Liver (tissue), 9 donors: ENCODE measurements around the gene KMT5B. TPM values are rescaled to one million over a fixed set of nuclear protein-coding genes. Genes with fewer than 3 reads are reported as not detected.

ENCODE experiments used
- DNase-seq: peaks from one replicate; pipeline ENCODE4 v3.0.0-alpha.2; 2017; ENCODE audit warnings: low spot score
- H3K27ac ChIP-seq, 2 donors: one replicate each; pipeline ENCODE4 v1.7.0; 2013; ENCODE audit warnings: inconsistent platforms in 2 of 2, low read length in 2 of 2, control low read depth in 1 of 2, low read depth in 1 of 2, mild to moderate bottlenecking in 1 of 2
- H3K27me3 ChIP-seq, 4 donors: one replicate each; pipeline versions ENCODE4 v1.6.1 to v1.7.0; 2013; ENCODE audit warnings: low read length in 3 of 4, inconsistent platforms in 1 of 4, mild to moderate bottlenecking in 1 of 4, moderate library complexity in 1 of 4; ENCODE audit not compliant: control insufficient read depth in 4 of 4, insufficient read depth in 4 of 4
- H3K36me3 ChIP-seq, 4 donors: one replicate each; pipeline versions ENCODE4 v1.6.1 to v1.7.0; 2013; ENCODE audit warnings: low read length in 3 of 4, mild to moderate bottlenecking in 3 of 4, low read depth in 1 of 4, moderate library complexity in 1 of 4; ENCODE audit not compliant: control insufficient read depth in 4 of 4, insufficient read depth in 3 of 4
- H3K4me1 ChIP-seq, 4 donors: one replicate each; pipeline versions ENCODE4 v1.6.1 to v1.7.0; 2013; ENCODE audit warnings: low read length in 3 of 4, mild to moderate bottlenecking in 3 of 4, moderate library complexity in 1 of 4; ENCODE audit not compliant: control insufficient read depth in 4 of 4, insufficient read depth in 4 of 4
- H3K4me3 ChIP-seq, 3 donors: one replicate each; pipeline versions ENCODE4 v1.6.1 to v1.7.0; 2013; ENCODE audit warnings: low read length in 3 of 3, control low read depth in 1 of 3, low read depth in 1 of 3, mild to moderate bottlenecking in 1 of 3
- H3K9ac ChIP-seq, 2 donors: one replicate each; pipeline ENCODE4 v1.7.0; 2013; ENCODE audit warnings: low read length in 2 of 2, mild to moderate bottlenecking in 2 of 2, moderate library complexity in 2 of 2, control low read depth in 1 of 2, low read depth in 1 of 2
- H3K9me3 ChIP-seq, 4 donors: one replicate each; pipeline versions ENCODE4 v1.6.1 to v1.7.0; 2013; ENCODE audit warnings: low read length in 3 of 4; ENCODE audit not compliant: control insufficient read depth in 4 of 4
- ATF3 ChIP-seq: IDR thresholded peaks from 2 replicates; pipeline ENCODE4 v1.6.1; 2016; ENCODE audit warnings: antibody characterized with exemption
- CTCF ChIP-seq: fragments of 150-350 bp; IDR thresholded peaks from 2 replicates; pipeline ENCODE4 v1.5.1; 2017; ENCODE audit warnings: improper control_type of control experiment, low read depth, low read length; ENCODE audit not compliant: missing input control
- EGR1 ChIP-seq, 2 donors: IDR thresholded peaks; 2 replicates each; pipeline ENCODE4 v1.6.1; 2016 to 2018; ENCODE audit warnings: antibody characterized with exemption in 2 of 2, low read depth in 2 of 2
- FOXA1 ChIP-seq: IDR thresholded peaks from 2 replicates; pipeline ENCODE4 v1.6.1; 2016; ENCODE audit warnings: antibody characterized with exemption
- FOXA2 ChIP-seq: IDR thresholded peaks from 2 replicates; pipeline ENCODE4 v1.6.1; 2016; ENCODE audit warnings: antibody characterized with exemption
- GABPA ChIP-seq, 2 donors: IDR thresholded peaks in 1 of 2; conservative IDR thresholded peaks in 1 of 2; 2 replicates each; pipeline ENCODE4 v1.6.1; 2016; ENCODE audit warnings: antibody characterized with exemption in 2 of 2, mild to moderate bottlenecking in 1 of 2, moderate library complexity in 1 of 2
- HNF4A ChIP-seq, 2 donors: conservative IDR thresholded peaks; 2 replicates each; pipeline ENCODE4 v1.6.1; 2016; ENCODE audit warnings: antibody characterized with exemption in 2 of 2, mild to moderate bottlenecking in 2 of 2
- HNF4G ChIP-seq: IDR thresholded peaks from 2 replicates; pipeline ENCODE4 v1.6.1; 2016; ENCODE audit warnings: antibody characterized with exemption
- JUND ChIP-seq, 2 donors: IDR thresholded peaks; 2 replicates each; pipeline ENCODE4 v1.6.1; 2016; ENCODE audit warnings: antibody characterized with exemption in 2 of 2
- MAX ChIP-seq: IDR thresholded peaks from 2 replicates; pipeline ENCODE4 v1.6.1; 2016; ENCODE audit warnings: antibody characterized with exemption
- NR2F2 ChIP-seq: IDR thresholded peaks from 2 replicates; pipeline ENCODE4 v1.6.1; 2016; ENCODE audit warnings: antibody characterized with exemption
- RAD21 ChIP-seq, 2 donors: IDR thresholded peaks; 2 replicates each; pipeline ENCODE4 v1.6.1; 2016; ENCODE audit warnings: antibody characterized with exemption in 2 of 2, mild to moderate bottlenecking in 2 of 2
- REST ChIP-seq: IDR thresholded peaks from 2 replicates; pipeline ENCODE4 v1.6.1; 2016; ENCODE audit warnings: antibody characterized with exemption, mild to moderate bottlenecking
- RXRA ChIP-seq, 2 donors: IDR thresholded peaks; 2 replicates each; pipeline ENCODE4 v1.6.1; 2017 to 2018; ENCODE audit warnings: antibody characterized with exemption in 2 of 2, mild to moderate bottlenecking in 1 of 2
- SP1 ChIP-seq: IDR thresholded peaks from 2 replicates; pipeline ENCODE4 v1.6.1; 2018; ENCODE audit warnings: antibody characterized with exemption, mild to moderate bottlenecking
- TAF1 ChIP-seq: conservative IDR thresholded peaks from 2 replicates; pipeline ENCODE4 v1.6.1; 2016; ENCODE audit warnings: antibody characterized with exemption, mild to moderate bottlenecking
- YY1 ChIP-seq: IDR thresholded peaks from 2 replicates; pipeline ENCODE4 v1.6.1; 2016; ENCODE audit warnings: antibody characterized with exemption, mild to moderate bottlenecking
- ZBTB33 ChIP-seq: IDR thresholded peaks from 2 replicates; pipeline ENCODE4 v1.6.1; 2016; ENCODE audit warnings: antibody characterized with exemption
- WGBS: extraction: QIAGEN DNeasy Blood & Tissue Kit; methylation state at CpG from one replicate; pipeline ENCODE4 v1.1.7; 2013; 5-methylcytosine and 5-hydroxymethylcytosine counted together
- polyA plus RNA-seq, 2 donors: library from polyadenylated mRNA; stranded (reverse) in 1 of 2; unstranded in 1 of 2; fragments of 200-250 nt in 1 of 2; fragments of >200 nt in 1 of 2; fragmentation: Nextera tagmentation in 1 of 2; extraction: Ambion mirVana in 1 of 2; gene quantifications; one replicate each; pipeline versions ENCODE4 v1.2.1 to v1.2.3, GENCODE V29; 2013 to 2015
- total RNA-seq, 2 donors: library from RNA; depleted of rRNA; stranded (reverse); fragments of >200 nt; gene quantifications; one replicate each; pipeline ENCODE4 v1.2.3, GENCODE V29; 2014
- donor health status: healthy.
- donor health status: healthy.
- donor health status: healthy.
- donor health status: healthy.
- donor health status: healthy.

KMT5B gene
- total and polyA plus RNA-seq, 4 donors: 8.7 to 33.8 (median 14.8) TPM

GRCh38 chr11:68130121-68130520 is 83.0 kb downstream of the KMT5B start (continued):
- TF ChIP-seq ZBTB33: no peak
- TF ChIP-seq YY1: no peak
- TF ChIP-seq JUND (IDR thresholded peaks at IDR 0.05): no peak
- TF ChIP-seq NR2F2: no peak
- no peak for TF ChIP-seq RAD21 (IDR thresholded peaks at IDR 0.05)
- TF ChIP-seq SP1: no peak
- no peak for TF ChIP-seq HNF4A (conservative IDR thresholded peaks at IDR 0.05)
- TF ChIP-seq GABPA (IDR thresholded peaks at IDR 0.05 in 1 of 2, conservative IDR thresholded peaks at IDR 0.05 in 1 of 2): no peak
- no peak for TF ChIP-seq EGR1 (IDR thresholded peaks at IDR 0.05; ENCODE audit: low read depth in 2 of 2)

- 21% methylated on average over 15 of the region's 15 CpGs for WGBS
- Histone ChIP-seq H3K27ac (peak overlapping the region; percentile 74 to 88), H3K9ac (no peak overlapping the region), H3K4me3 (peak overlapping the region in 1 of 3 donors; percentile 53), H3K4me1 (peaks cover 14 to 37% (median 29%) of the 10 kb centered on the region in 4 donors), H3K36me3 (no peaks in the 10 kb centered on the region), H3K9me3 (no peaks in the 10 kb centered on the region), H3K27me3 (no peaks in the 10 kb centered on the region)
- DNase-seq: peak; percentile 69
- TF ChIP-seq RXRA (IDR thresholded peaks at IDR 0.05): peak; percentile 64 to 83
- TF ChIP-seq YY1: no peak
- no peak for TF ChIP-seq GABPA (IDR thresholded peaks at IDR 0.05 in 1 of 2, conservative IDR thresholded peaks at IDR 0.05 in 1 of 2)
- TF ChIP-seq SP1: peak; percentile 35
- peak; percentile 76 for TF ChIP-seq MAX
- peak; percentile 19 for TF ChIP-seq REST
- TF ChIP-seq ZBTB33: no peak
- TF ChIP-seq TAF1: no peak
- TF ChIP-seq NR2F2: peak; percentile 19
- TF ChIP-seq FOXA1: no peak
- TF ChIP-seq HNF4A (conservative IDR thresholded peaks at IDR 0.05): peak; percentile 55 to 74
- TF ChIP-seq ATF3: no peak
- TF ChIP-seq HNF4G: no peak
- peak in 1 of 2 donors; percentile 13 for TF ChIP-seq EGR1 (IDR thresholded peaks at IDR 0.05; ENCODE audit: low read depth in 2 of 2)
- no peak for TF ChIP-seq FOXA2
- TF ChIP-seq RAD21 (IDR thresholded peaks at IDR 0.05): peak in 1 of 2 donors; percentile 37
- peak in 1 of 2 donors; percentile 55 for TF ChIP-seq JUND (IDR thresholded peaks at IDR 0.05)
- no peak for TF ChIP-seq CTCF
Observed at GRCh38 chr11:68128682-68129327, 84.3 kb downstream of the KMT5B start.
